SK-N-MC (cell line): ENCODE results near the gene PRR35.

Source experiments
- DNase-seq: peaks from one replicate; pipeline ENCODE4 v3.0.0-alpha.2; 2011; ENCODE audit warnings: low read depth, low spot score
- H3K27ac ChIP-seq: fragments of 200-600 bp; sonication (generic); 2 replicates; pipeline ENCODE4 v1.5.1; 2016; ENCODE audit warnings: mixed run types
- H3K36me3 ChIP-seq: fragments of 200-600 bp; sonication (generic); 2 replicates; pipeline ENCODE4 v1.6.1; 2017; ENCODE audit warnings: antibody characterized with exemption, low read length, mixed read lengths; ENCODE audit not compliant: insufficient read depth
- H3K4me3 ChIP-seq: fragments of 200-600 bp; sonication (generic); 2 replicates; pipeline ENCODE4 v1.5.1; 2016
- H3K9ac ChIP-seq: fragments of 200-600 bp; sonication (generic); 2 replicates; pipeline ENCODE4 v1.8.0; 2017; ENCODE audit warnings: mixed run types, mixed read lengths; ENCODE audit not compliant: insufficient read length
- H3K9me3 ChIP-seq: fragments of 200-600 bp; sonication (generic); 2 replicates; pipeline ENCODE4 v1.6.1; 2017; ENCODE audit warnings: low read depth, mild to moderate bottlenecking, antibody characterized with exemption, low read length, moderate library complexity, mixed read lengths
- EZH2 ChIP-seq: fragments of 200-600 bp; sonication (generic); IDR thresholded peaks from one replicate; pipeline ENCODE4 v1.6.1; 2017; ENCODE audit warnings: antibody characterized with exemption
- FOXP2 ChIP-seq: optimal IDR thresholded peaks from 2 replicates; pipeline ENCODE3; 2011; ENCODE audit warnings: mild to moderate bottlenecking, moderate library complexity; ENCODE audit not compliant: insufficient read depth; ENCODE audit errors: extremely low read length, control extremely low read depth
- POLR2AphosphoS5 ChIP-seq: IDR thresholded peaks from 2 replicates; pipeline ENCODE4 v1.6.1; 2012; ENCODE audit warnings: mild to moderate bottlenecking, low read depth, low read length, borderline replicate concordance

The PRR35 gene

DNA sequence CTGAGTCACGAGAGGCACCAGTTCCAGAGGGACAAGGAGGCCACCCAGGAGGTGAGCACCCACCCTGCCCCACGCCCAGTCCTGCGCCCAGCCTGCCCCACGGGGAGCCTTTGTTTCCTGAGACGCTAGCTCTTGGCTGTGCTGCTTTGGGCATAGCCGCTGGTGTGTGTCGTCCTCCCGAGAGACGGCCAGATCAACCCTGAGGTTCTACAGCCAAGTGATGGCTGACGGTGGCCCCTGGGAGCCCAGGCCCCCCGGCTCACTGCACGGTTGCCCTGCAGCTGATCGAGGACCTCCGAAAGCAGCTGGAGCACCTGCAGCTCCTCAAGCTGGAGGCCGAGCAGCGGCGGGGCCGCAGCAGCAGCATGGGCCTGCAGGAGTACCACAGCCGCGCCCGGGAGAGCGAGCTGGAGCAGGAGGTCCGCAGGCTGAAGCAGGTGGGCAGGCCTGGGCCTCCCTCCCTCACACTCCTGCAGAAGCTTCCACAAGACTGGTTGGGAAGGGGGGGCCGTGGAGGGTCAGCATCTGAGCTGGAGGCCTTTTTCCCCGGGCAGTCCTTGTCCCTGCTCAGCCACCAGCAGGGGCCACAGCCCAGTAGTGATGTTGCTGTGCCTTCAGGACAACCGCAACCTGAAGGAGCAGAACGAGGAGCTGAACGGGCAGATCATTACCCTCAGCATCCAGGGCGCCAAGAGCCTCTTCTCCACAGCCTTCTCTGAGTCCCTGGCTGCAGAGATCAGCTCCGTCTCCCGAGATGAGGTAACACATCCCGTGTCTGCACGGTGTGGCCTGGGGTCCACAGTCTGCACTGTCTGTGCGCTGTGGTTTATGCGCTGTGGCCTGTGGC, 40.1 kb upstream of the PRR35 start:
- H3K27ac ChIP-seq: no peak overlapping the region
- DNase-seq: no peak
- no peak for TF ChIP-seq EZH2
- no peak for TF ChIP-seq POLR2AphosphoS5
- no peak for TF ChIP-seq FOXP2
- no peaks in the 10 kb centered on the region for H3K9me3 ChIP-seq
- H3K4me3 ChIP-seq: no peak overlapping the region
- H3K9ac ChIP-seq: no peak overlapping the region
- H3K36me3 ChIP-seq: no peaks in the 10 kb centered on the region; the same call in 1 of the 2 replicates

DNA sequence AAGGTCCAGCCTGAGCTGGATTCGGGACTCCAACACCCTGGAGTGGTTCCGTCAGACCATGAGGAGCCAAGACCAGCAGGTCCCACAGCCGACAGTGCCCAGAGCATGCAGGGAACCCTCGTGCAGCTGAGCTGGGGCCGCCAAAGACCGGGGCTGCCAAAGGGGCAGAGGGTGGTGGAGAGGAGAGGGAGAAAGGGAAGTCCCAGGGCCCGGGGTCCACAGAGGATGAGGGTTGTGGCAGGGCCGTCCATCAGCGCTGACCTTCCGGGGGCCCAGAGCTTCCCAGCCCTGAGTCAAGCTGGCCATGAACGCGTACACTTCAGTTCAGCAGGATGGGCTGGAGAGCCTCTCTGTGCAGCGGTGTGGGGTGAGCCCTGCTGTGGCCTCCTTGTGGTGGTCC, 39.3 kb upstream of the PRR35 start:
- Histone ChIP-seq H3K9me3 (no peaks in the 10 kb centered on the region), H3K36me3 (no peaks in the 10 kb centered on the region; the same call in 1 of the 2 replicates), H3K4me3 (no peak overlapping the region), H3K9ac (no peak overlapping the region), H3K27ac (no peak overlapping the region)
- TF ChIP-seq FOXP2 (no peak), EZH2 (no peak), POLR2AphosphoS5 (no peak)
- no peak for DNase-seq

DNA sequence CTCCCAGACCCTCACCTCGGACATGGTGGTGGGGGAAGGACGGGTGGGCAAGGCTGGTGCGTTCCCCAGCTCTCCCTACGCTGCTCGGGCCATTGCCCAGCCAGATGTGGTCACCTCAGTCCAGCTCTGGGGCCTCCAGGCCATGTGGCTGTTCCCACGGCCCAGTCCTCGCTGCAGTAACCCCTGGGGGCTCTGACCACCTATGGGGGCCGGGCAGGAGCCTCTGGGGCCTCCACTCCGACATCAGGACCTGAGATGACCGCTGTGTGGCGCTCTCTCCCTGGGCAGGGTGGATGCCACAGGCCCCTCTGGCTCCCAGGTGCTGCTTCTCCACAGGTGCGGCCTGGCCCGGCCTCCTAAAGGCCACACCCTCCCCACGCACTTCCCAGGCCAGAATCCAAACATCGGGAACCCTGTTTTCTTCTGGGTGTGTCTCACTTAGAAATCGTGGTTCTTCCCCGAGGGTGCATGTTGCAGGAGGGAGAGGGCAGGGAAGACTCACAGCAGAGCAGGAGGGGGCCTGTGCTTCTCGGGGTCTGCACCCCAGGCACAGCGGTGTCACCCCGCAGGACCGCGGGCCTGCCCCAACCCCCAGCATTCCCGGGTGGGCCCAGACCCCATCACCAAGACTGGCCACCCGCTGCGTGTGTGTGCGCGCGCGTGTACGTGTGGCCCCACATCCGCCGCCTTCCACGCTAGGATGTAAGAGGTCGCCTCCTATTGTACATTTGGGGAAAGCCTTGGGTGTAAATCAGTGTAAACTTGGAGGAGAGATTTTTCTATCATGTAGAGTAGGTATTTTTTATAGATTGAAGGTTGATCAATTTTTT, 38.6 kb upstream of the PRR35 start:
- no peak for DNase-seq
- TF ChIP-seq POLR2AphosphoS5 (no peak), FOXP2 (no peak), EZH2 (no peak)
- Histone ChIP-seq H3K36me3 (no peaks in the 10 kb centered on the region), H3K4me3 (no peak overlapping the region), H3K9ac (no peak overlapping the region), H3K27ac (no peak overlapping the region), H3K9me3 (no peaks in the 10 kb centered on the region)

DNA sequence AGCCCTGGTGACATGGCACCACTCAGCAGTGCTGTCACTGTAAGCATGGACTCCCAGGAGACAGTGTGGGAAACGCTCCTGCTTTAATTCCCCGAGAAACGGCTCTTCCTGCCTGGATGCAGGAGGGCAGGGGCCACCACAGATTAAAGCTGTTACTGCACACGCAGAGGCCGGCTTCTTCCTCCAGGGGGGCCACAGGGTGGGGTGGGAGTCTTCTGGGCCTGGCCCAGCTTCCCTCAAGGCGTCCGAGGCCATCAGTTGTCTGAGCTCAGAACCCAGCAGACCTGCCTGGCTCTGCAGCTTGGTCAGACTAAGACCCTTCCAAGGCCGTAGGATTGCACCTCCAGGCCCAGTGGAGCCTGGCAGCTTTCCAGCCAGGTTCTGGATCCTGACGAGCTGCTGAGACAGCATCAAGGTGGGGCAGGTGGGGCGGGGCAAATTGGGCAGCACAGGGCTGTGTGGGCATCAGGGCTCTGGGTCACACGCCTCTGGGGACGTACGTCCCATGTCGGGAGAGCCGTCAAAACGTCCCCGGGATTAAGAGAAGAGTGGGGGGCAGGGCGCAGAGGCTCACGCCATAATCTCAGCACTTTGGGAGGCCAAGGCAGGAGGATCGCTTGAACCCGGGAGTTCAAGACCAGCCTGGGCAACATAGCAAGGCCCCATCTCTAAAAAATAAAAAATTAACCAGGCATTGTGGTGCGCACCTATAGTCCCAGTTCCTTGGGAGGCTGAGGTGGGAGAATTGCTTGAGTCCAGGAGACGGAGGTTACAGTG, 37.7 kb upstream of the PRR35 start:
- Histone ChIP-seq H3K27ac (no peak overlapping the region), H3K9ac (no peak overlapping the region), H3K4me3 (no peak overlapping the region), H3K9me3 (no peaks in the 10 kb centered on the region), H3K36me3 (no peaks in the 10 kb centered on the region)
- no peak for TF ChIP-seq FOXP2
- peak; percentile 57; the same call in 1 of the 2 replicates for TF ChIP-seq POLR2AphosphoS5
- no peak for DNase-seq

DNA sequence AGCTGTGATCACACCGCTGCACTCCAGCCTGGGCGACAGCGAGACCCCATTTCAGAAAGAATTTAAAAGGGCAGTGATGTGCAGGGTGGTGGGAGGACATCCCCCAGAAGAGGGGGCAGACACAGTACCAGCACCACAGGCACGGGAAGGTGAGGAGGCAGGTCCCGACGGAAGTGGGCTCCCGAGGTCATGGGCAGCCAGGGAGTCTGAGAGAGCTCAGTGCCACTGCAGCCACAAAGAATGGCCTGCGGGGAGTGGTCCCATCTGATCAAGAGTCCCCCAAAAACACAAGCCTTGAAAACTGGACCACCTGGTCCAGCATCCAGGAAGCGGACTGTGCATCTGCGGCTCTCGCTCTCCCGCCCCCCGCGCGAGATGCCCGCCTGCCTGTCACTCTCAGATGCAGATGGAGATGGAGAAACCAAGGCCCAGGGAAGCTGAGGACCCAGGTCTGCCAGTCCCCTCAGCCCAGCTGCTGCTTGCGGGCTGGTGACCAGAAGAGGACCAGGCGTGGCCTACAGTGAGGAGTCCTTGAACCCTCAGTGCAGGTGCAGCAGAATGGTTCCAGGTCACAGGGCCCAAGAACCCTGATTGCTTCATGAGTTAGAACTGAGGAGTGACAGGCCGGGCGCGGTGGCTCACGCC, 37.0 kb upstream of the PRR35 start:
- no peak overlapping the region for H3K4me3 ChIP-seq
- H3K9ac ChIP-seq: no peak overlapping the region
- no peaks in the 10 kb centered on the region for H3K9me3 ChIP-seq
- no peak for DNase-seq
- no peaks in the 10 kb centered on the region for H3K36me3 ChIP-seq
- no peak overlapping the region for H3K27ac ChIP-seq
- no peak for TF ChIP-seq FOXP2
- TF ChIP-seq POLR2AphosphoS5: no peak; the same call in 1 of the 2 replicates
- TF ChIP-seq EZH2: no peak

DNA sequence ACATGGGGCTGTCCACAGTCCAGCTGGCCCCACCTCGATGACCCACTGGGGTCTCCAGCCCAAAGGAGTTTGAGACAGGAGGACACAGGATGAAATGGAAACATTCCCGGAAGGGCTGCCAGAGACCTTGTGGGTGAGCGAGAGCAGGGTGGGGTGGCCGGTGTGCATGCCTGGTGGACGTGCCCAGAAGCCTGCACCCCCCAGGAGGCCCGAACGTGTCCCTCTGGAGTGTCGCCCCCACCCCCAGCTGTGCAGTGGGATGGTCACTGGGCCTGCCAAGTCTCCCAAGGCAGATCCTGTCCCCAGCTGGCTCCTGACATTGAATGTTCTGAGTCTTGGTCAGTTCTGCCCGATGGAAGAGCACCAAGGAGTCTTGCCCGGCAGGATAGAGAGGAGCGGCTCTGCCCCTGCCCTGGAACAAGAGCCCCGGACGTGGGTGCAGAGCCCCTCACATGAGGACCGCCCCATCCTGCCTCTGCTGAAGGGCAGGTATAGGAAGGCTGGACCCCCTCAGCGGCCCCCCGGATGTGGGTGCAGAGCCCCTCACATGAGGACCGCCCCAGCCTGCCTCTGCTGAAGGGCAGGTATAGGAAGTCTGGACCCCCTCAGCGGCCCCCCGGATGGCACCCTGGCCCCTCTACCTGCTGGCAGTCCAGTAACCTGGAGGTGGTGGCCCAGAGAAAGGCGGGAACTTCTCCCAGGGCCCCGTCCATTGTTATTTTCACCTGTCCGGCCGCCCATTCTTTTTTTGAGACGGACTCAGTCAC, 35.7 kb upstream of the PRR35 start:
- Histone ChIP-seq H3K4me3 (no peak overlapping the region), H3K27ac (no peak overlapping the region), H3K9me3 (no peaks in the 10 kb centered on the region), H3K36me3 (no peaks in the 10 kb centered on the region), H3K9ac (no peak overlapping the region)
- no peak for DNase-seq
- no peak for TF ChIP-seq FOXP2
- no peak for TF ChIP-seq EZH2
- peak; percentile 52; the same call in 1 of the 2 replicates for TF ChIP-seq POLR2AphosphoS5

DNA sequence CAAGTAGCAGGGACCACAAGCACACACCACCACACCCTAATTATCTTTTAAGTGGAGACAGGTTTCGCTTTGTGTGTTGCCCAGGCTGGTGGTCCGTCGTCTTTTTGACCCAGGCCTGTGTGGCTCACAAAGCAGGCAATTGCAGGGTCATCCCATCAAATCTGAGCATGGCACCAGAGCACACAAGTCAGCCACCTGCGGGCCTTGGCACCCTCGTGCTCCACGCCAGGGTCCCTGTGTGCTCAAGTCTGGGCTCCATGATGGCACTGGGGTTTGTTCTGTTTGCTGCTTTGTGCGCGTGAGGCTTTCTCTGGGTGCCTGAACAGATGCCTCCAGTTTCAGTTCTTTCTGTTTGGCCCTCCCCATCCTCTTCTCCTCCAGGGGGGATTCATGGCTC, 35.1 kb upstream of the PRR35 start:
- Histone ChIP-seq H3K4me3 (no peak overlapping the region), H3K36me3 (no peaks in the 10 kb centered on the region), H3K27ac (peak overlapping the region; percentile 12; the same call in 1 of the 2 replicates), H3K9ac (no peak overlapping the region), H3K9me3 (no peaks in the 10 kb centered on the region)
- DNase-seq: no peak
- no peak for TF ChIP-seq FOXP2
- no peak for TF ChIP-seq EZH2
- no peak; the same call in 1 of the 2 replicates for TF ChIP-seq POLR2AphosphoS5
